Raji (cell line): Measurements from ENCODE around the gene SGO2.

Source experiments
- POLR2A ChIP-seq: IDR thresholded peaks from 2 replicates; pipeline ENCODE4 v1.6.1; 2011; ENCODE audit warnings: low read depth, low read length, control low read depth; ENCODE audit not compliant: insufficient read depth

SGO2 gene

GRCh38 chr2:200506679-200507078 is 19.3 kb upstream of the SGO2 start:
- TF ChIP-seq POLR2A, result no peak

GRCh38 chr2:200507179-200507578 is 18.8 kb upstream of the SGO2 start:
- TF ChIP-seq POLR2A, result no peak

- no peak for TF ChIP-seq POLR2A
These were observed 16.8 kb upstream of the SGO2 start for GRCh38 chr2:200509235-200509611.

DNA sequence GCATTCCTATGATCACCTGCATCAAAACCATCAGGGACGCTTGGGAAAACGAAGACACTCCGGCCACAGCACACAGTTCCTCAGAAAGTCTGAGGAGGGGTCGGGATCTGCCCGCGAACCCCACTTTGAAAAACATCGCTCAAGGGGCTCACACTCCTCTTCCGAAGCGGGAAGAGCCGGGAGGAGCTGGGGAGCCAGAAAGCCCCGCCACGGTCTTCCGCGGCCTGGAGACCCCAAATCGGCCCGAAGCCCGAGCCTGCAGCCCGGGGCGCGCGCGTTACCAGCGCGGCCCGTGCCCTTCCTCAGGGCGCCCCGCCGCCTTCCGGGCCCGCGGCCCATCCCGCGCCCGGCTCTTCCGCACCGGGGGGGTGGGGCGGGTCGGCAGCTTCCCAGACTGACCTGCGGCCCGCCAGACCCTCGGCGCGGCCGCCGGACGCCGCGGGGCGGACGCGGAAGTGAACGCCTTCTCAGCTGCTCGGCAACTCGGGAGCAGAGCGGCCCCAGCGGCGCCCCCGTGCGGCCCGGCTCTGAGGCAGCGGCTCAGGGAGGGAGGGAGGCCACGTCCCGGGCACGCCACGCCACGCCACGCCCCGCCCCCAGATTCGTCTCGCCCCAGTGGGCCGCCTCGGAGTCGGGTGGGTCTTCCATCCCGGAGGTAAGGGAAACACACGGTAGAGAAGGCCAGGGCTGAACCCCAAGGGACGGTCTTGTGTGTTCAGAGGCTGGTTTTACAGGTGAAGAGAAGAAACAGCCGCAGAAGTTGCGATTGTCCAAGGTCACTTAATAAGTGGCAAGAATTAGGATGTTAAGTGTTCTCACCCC is 16.2 kb upstream of the SGO2 start, which contains the start of gene KCTD18:
KCTD18 (minus strand) TSS at position 457 of the 822 bp plus-strand sequence. CDS start 3,052 bp downstream, outside the sequence.
- peak; percentile 70 for TF ChIP-seq POLR2A

DNA sequence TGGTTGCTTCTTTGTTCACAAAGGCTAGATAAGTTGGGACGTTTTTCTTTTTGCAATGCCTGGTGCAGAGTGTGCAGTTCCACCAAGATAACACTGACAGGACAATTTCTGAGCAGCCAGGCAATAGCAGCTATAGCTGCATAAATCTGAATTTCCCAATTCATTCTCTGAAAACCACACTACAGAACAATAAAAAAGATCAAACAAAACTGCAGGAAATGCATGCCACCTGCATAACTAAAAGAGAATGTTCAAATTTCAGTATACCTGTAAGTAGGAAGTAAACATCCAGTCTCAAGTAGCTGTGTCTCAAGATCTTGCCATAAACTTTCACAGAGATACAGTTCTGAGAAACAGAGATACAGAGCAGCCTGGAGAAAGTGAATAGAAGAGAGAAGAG is 10.9 kb upstream of the SGO2 start:
- no peak for TF ChIP-seq POLR2A

- TF ChIP-seq POLR2A, result no peak
These were observed 2.8 kb upstream of the SGO2 start for GRCh38 chr2:200523158-200523557.

GRCh38 chr2:200523604-200524003 is 2.4 kb upstream of the SGO2 start:
- TF ChIP-seq POLR2A, result no peak

GRCh38 chr2:200525066-200525465 is 941 bp upstream of the SGO2 start:
- no peak for TF ChIP-seq POLR2A

GRCh38 chr2:200525551-200525881 is 491 bp upstream of the SGO2 start:
- TF ChIP-seq POLR2A, result no peak

DNA sequence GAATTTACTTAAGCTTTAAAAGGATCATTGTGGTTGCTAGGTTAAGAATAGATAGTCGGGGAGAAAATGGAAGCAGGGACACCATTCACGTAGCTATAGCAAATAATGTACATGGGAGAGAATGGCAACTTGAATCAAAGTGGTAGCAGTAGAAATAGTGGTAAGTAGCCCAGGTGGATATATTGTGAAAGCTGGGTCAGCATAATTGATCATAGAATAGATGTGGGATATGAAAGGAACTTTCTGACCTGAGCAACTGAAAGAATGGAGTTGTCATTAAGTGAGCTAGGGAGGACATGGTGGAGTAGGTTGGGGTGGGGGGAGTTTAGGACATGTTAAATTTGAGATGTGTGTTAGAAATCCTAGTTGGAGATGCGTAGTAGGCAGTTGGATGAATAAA is 2.2 kb downstream of the SGO2 start:
- TF ChIP-seq POLR2A, result no peak

DNA sequence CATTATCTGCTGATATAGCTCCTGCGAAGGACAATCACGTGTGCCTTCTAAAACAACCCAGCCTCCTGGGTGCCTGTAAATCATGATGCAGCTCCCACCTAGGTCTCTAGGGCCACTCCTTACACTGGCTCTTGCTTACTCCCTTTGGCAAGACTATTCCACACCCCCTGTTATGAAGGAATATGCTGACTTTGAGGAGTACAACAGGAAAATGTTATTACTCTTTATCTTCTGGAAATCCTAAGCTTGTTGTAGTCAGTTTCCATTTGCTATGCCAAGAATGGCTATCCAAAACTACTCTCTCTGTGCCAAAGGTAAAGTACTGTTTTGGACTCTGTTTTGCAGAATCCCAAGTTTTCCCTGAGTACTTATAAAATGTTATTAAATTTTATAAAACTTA is 7.7 kb downstream of the SGO2 start:
- TF ChIP-seq POLR2A, result no peak

- TF ChIP-seq POLR2A, result no peak
These were observed 8.6 kb downstream of the SGO2 start for GRCh38 chr2:200534572-200534971.

- TF ChIP-seq POLR2A, result no peak
These were observed 12.1 kb downstream of the SGO2 start for GRCh38 chr2:200538139-200538538.

GRCh38 chr2:200540793-200541192 is 14.8 kb downstream of the SGO2 start:
- TF ChIP-seq POLR2A, result no peak

DNA sequence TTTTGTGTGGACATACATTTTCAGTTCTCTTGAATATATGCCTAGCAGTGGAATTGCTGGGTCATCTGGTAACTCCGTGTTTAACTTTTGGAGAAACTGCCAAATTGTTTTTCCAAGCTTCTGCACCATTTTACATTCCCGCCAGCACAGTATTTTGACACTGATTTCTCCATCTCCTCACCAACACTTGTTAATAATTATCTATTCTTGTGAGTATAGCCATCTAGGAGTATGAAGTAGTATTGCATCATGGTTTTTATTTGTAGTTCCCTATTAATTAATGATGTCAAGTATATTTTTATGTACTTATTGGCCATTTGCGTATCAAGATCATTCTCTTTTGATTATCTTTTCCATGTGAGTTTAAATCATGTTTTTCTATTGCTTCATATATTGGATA is 41.9 kb downstream of the SGO2 start:
- TF ChIP-seq POLR2A, result no peak

GRCh38 chr2:200575957-200576356 is 50.0 kb downstream of the SGO2 start:
- no peak for TF ChIP-seq POLR2A

DNA sequence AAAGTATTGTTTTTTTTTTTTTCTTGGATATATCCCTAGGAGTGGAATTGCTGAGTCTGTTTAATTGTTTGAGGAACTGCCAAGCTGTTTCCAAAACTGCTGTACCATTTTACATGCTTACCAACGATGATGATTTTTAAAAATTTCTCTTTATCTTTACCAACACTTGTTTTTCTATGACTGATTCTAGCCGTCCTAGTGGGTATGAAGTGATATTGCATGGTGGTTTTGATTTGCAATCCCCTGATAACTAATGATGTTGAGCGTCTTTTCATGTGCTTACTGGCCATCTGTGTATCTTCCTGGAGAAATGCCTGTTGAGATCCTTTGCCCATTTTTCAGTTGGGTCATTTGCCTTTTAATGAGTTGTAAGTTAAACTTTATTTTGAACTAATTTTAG is 51.0 kb downstream of the SGO2 start:
- no peak for TF ChIP-seq POLR2A
